Embryonic facial prominence (tissue), 1 donor: ENCODE data around the gene C1QTNF12.

Experiments used
- DNase-seq: peaks from one replicate; pipeline ENCODE4 v3.0.0-alpha.2; 2016; ENCODE audit errors: extremely low spot score

The C1QTNF12 gene

DNA sequence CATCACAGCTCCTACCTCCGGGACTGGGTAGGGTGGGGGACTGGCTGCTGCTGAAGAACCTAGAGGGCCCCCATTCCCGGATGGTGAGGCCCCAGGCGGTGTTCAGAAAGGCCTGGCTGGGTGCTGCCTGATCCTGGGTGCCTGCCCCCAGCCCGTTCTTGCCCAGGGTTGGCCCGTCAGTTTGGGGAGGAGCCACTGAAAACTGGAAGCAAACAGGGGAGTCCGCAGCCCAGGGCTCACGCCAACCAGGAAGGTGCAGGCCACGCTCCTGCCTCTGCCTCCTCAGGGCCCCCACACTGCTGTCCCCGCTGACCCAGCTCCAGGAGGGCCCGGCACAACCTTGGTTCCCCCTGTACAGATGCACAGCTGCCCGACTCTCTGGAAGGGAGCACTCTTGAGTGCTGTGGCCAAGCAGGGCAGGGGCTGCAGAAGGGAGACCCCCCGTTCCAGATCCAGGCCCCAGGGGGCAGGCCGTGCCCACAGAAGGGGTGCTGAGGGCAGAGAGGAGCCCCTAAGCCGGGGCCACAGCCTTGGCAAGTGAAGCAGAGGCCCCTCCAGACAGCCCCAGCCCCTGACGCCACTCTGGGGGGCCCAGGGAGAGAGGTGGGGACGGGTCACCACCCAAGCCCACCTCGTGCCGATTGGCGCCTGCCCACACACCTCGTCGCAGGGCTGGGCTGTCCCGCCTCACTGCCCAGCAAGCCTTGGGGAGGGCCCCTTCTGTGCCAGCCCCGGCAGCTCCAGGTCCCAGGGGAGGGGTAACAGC lies 5.5 kb downstream of the C1QTNF12 start:
- DNase-seq: no peak

DNA sequence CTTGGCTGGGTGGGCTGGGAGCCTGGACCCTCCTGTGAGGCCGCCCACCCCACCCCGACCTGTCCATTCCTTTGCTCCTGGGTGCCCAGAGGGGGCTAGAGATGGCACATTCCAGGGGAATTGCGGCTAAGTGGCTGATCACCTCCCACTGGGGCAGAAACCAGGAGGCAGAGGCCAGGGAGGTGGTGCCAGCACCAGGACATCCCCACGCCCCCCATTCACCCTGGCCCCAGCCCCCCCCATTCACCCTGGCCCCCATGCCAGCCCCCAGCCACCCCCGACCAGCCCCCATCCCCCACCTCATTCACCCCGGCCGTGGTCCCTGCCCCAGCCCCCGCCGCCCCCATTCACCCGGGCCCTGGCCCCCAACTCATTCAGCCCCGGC lies 6.2 kb downstream of the C1QTNF12 start:
- no peak for DNase-seq

DNA sequence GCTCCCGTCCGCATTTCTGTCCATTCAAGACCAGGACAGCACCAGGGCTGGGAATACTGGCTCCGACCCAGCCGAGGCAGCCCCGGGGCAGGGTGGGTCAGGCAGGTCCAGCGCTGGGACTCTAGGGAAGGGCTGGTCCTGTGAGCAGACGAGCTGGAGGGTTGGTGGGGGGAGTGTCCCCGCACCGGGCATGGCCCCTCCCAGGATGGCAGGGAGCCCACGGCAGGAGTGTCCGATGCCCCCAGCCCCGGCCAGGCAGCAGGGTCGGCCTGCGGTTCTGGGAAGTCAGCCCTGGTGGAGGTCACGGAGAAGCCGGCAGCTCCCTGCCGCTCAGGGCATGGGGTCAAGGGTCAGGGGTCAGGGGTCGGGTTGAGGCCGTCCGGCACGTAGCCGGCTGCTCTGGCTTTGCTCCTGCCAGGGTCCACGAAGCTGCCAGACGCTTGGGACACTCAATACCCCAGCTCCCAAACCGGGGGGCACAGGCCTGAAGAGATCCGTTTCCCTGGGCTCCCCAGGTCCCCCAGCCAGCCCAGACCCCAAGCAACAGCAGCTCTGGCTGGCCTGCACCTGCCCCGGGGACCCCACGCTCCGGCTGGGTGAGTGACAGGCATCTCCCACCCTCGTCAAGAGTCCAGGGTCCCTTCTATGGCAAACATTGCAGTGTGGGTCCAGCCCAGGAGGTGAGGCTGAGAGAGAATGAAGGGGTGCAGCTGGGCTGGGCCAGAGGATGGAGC lies 6.7 kb downstream of the C1QTNF12 start:
- DNase-seq: no peak

DNA sequence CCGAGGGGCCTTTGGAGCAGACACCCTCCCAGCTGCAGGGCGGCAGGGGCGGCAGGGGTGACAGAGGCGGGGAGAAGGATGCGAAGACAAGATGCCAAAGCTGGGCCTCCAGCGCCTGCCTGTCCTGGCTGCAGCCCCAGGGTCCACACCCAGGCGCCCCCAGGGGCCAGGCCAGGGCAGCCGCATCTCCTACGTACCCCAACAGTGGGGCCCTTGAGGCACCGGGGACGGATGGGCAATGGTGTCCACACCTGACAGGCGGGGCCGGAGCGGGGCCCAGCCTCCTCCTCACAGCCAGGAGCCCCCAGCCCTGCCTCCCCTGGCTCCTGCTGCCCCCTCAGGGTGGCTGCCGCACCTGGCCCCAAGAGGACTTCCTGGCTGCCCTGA lies 7.3 kb downstream of the C1QTNF12 start:
- DNase-seq: no peak

DNA sequence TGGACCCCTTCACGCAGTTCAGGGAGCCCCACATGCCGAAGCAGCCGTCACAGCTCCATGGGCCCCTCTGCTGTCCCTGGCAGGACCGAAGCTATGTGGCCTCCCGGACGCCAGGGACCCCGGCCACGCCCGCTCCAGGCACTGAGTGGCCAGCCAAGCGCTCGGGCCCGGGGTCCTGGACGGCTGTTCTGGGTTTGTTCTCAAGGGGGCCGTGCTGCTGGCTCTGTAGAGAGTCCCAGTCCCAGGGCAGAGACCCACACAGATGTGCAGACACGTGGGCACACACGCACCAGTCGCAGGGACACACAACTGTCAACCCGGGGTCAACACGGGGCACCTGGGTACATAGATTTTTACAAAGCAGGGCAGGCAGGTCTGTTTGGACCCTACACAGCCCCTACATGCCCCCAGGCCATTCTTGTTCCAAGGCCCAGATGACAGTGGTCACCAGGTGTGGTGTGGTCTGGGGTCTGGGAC lies 7.8 kb downstream of the C1QTNF12 start:
- no peak for DNase-seq

DNA sequence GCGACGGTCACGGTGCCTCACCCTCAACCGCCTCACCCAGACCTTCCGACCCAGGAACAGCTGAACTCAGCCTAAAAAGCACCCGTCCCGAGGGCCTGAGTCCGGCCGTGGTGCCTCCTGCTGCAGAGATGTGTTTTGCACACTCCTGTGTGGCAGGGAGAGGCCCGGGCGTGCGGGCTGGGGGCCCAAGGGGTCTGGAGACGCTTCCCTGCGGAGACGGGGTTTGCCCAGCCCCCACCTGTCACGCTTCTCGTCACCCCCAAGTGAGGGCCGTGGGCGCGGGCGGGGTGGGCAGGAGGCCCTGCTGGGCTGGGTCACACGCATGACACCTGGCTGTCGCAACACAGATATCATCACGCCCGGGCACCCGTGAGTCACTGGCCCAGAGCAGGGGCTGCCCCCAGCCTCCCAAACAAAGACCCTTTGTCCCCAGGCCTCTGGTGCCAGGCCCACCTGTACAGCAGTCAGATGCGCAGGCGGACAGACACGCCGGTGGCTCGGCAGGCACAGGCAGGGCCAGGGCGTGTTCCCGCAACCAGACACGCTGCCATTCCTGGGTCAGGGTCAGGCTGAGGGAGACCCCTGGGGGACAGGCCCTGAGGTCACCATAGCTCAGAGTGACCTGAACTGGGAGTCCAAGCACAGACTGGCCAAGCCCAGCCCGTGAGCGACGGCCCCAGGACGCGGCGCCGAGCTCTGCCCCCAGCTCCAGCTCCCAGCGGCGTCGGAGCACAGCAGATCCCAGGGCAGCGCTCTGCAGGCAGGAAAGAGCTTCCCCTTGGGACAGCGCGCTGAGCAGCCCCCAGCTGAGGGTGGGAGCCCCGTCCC lies 8.4 kb downstream of the C1QTNF12 start:
- no peak for DNase-seq

DNA sequence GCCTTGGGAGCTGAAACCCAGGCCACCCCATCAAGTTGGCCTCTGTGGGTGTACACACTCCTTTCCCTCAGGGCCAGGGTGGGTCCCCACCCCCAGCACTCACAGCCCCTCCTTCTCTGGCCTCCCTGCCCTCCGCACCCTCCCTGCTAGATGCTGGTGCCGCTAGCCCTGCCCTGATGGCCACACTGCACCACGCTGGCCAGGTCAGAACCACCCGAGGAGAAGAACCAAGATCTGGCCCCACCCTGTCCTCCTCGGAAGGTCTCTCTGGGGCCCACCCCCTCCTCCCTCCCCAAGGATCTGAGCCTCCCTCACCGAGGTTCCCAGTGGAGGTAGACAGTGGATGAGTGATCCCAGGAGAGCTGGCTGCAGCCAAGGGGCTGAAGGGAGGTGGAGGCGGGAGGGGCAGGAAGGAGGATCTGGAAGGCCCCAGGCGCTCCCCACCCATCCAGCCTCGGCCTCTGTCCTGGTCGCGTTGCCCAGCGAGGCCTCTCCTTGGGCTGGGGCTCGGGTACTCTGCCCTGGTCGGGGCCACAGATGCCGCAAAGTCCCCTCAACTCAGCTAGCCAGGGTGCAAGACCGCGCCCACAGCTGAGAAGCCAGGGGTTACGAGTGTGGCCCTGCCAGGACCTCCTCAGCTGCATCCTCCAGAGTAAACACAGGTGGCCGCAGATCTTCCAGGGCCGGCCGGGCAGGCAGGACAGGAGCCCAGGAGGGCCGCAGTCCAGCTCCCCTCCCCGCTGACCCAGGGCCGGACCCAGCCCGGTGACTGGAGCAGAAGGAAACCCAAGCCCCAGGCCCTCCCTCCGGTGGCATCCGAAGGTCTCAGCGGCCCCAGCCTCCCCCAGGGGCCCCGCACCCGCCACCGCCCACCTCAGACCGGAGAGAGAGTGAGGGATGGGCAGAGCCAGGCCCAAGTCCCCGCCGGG lies 9.3 kb downstream of the C1QTNF12 start:
- DNase-seq: no peak

DNA sequence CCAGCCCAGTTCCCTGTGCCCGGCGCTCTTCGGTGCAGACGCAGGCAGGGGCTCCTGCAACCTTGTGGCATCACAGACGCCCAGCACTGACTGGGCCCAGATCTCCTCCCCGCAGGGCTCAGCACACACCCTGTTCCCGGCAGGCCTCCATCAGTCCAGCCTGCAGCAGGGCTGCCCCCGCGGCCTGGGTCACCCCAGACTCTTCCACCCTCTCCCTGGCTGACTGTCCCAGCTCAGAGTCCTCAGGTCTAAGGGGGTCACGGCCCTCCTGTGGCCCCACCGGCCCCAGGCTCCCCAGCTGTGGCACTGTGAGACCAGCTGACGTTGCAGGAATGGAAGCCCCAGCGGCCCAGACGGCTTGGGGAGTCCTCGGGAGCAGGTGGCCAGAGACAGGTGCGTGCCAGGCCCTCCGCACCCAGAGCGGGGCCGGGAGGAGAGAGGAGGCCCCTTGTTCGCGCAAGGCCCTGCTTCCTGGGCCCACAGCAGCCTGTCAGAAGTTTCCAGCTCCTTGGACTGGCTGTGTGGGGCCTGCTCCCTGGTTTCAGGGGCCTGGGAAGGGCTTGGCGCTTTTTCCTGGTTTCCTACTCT lies 10.3 kb downstream of the C1QTNF12 start:
- DNase-seq: no peak

DNA sequence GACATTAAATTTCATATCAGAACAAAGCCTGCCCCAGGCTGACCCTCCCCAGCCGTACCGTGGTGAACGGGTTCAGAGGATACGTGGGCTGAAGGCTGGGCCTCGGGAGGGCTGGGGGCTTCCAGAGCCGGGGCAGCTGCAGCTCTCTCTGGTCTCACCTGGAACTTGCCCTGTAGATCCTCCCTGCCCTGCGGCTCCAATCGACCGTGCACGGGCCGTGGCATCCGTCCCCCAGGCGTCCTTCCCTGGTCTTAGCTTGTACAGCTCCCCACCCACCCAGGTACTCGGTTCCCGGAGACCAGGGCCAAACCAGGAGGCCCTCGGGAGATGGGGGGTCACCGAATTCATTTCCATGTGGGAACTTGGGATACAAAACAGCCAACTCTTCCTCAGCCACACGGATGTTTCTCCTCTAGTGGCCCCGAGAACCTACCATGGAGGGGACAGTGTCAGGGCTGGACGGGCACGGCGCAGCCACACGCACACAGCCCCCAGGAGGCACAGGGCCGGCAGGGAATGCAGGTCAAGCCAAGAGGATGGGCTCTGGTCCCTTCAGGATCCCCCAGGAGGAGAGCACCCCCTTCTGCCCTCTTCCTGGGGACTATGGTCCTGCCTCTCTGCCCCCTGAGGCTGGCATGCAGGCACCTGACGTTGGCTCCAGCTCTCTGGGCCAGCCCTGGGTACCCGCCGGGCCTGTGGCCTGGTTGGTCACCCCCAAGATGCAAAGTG lies 11.3 kb downstream of the C1QTNF12 start:
- DNase-seq: no peak

DNA sequence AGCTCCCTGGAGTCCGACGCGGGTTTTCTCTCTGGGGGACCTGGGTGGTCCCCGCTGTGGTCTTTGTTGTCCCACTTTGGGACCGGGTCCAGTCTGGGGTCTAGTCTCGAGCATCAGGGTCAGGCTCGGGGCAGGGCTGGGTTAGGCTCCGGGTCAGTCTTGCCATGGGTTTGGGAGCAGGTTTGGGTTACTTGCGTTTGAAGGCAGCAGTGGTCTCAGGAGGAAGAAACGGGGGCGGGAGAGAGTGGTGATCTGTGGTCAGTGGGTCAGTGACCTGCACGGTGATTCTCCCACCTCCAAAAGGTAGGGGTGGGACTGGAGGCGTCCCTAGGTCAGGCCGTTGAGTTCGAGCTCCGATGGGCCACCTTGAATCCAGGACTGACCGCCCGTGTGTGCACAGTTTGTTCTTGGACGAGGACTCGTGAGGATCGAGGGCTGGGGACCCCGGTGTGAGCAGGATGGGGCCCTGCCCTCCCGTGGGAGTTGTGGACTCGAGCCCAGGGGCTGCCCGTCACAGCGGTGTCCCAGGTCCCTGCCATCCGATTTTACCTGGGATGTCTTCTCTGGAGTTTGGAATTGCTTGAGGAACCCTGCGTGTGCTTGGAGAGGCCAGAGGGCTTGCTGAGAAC lies 12.2 kb downstream of the C1QTNF12 start:
- no peak for DNase-seq

DNA sequence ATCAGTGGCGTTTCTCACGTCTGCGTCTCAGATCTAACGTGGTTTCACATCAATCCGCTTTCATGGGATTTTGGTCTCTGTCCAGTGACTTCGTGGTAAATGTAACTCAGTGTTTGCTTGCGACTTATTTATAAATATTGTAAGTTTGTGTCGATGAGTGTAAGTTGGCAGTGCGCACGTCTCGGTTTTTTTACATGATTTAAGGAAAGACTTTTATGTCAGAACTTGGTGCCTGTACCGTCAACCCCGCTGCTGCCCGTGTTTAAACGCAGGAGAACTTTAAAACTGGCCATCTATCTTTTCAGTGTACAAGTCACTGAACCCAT lies 13.0 kb downstream of the C1QTNF12 start:
- DNase-seq: no peak

DNA sequence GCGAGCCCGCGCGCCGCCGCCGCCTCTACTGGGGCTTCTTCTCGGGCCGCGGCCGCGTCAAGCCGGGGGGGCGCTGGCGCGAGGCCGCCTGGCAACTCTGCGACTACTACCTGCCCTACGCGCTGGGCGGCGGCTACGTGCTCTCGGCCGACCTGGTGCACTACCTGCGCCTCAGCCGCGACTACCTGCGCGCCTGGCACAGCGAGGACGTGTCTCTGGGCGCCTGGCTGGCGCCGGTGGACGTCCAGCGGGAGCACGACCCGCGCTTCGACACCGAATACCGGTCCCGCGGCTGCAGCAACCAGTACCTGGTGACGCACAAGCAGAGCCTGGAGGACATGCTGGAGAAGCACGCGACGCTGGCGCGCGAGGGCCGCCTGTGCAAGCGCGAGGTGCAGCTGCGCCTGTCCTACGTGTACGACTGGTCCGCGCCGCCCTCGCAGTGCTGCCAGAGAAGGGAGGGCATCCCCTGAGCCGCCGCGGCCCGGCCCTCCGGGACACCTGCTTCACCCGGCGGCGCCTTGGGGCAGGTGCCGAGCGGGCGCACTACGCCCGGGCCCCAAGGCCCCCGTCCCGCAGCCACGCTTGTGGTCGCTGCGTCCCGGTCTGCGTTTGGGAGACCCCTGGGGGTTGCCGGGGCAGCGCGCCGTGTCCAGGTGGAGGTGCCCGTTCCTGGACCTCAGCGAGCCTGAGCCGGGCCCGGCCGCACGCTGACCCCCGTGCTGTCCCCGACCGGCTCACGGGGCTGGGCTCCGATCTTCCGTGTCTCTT lies 13.5 kb downstream of the C1QTNF12 start:
- no peak for DNase-seq

DNA sequence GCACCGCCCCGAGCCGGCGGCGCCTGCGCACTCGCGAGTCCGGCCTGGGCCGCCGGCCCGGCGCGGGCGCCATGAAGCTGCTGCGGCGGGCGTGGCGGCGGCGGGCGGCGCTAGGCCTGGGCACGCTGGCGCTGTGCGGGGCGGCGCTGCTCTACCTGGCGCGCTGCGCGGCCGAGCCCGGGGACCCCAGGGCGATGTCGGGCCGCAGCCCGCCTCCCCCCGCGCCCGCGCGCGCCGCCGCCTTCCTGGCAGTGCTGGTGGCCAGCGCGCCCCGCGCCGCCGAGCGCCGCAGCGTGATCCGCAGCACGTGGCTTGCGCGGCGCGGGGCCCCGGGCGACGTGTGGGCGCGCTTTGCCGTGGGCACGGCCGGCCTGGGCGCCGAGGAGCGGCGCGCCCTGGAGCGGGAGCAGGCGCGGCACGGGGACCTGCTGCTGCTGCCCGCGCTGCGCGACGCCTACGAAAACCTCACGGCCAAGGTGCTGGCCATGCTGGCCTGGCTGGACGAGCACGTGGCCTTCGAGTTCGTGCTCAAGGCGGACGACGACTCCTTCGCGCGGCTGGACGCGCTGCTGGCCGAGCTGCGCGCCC lies 14.2 kb downstream of the C1QTNF12 start, which contains the start of gene B3GALT6:
TSS of gene B3GALT6 (plus strand) at position 30 of the 588 bp plus-strand sequence. CDS start at position 72, 42 bp downstream.
- DNase-seq: no peak

DNA sequence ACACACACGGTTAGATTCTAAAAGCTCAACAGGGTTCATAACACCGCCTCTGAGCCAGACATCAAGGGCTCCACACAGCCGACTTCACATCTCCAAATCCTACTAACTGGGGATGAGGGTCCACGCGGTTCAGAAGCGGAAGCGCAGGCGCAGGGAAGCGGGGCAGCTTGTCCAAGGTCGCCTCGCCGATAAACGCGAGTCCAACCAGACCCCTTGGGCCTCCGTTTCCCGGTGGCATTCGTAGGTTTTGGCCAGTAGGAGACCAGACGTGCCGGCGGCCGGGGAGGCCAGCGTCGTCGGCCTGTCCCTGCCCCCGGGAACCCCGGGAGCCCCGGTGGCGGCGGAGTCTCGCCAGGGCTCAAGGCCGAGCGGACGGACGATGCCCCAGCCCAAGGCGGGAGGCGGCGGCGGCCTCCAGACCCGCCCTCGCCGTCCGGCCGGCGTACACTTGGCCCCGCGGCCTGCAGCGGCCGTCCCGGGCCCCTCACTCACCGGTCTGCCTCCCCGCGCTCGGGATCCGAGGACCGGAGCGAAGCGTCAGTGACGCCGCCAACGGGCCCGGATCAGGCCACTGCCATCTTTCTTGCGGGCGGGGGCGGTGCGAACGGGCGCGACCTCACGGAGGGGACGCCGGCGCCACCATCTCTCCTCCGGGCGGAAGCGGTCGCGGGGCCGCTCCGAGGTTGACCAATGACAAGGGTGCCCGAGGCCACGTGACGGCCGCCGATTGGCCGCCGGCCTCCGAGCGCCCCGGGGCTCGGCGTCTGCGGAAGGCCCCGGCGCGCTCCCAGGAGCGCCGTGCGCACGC lies 14.9 kb downstream of the C1QTNF12 start, which contains the start of gene SDF4:
TSS of gene SDF4 (minus strand) at position 602 of the 808 bp plus-strand sequence. CDS start 3,229 bp downstream, outside the sequence.
- peak; percentile 95 for DNase-seq

DNA sequence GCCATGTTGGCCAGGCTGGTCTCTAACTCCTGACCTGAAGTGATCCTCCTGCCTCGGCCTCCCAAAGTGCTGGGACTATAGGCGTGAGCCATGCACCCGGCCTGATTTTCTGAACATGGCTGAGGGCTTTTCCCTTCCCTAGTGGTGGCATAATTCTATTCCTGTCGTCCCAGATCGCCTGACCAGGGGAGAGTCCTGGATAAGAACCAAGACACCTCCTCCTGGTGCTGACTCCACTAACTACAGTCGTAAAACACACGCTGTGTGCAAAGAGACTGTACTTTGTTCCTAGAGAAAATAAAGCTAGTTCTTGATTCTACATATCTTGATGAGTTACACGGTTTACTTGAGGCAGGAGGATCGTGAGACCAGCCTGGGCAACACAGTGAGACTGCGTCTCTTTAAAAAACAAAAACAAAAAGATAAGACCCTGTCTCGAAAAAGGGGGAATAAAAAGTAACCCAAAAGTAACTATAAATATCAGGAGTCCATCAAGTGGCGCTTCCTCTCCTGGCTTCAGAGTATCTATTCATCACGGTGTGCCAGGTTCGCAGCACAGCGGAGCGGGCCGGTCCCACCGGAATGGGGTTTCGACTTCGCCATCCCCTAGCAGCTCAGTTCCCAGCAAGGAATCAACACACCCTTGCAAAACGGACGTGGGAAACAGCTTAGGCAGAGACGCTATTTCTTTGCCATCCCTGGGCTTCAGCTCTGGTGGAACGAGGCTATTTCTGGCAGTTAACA lies 15.7 kb downstream of the C1QTNF12 start:
- DNase-seq: no peak

DNA sequence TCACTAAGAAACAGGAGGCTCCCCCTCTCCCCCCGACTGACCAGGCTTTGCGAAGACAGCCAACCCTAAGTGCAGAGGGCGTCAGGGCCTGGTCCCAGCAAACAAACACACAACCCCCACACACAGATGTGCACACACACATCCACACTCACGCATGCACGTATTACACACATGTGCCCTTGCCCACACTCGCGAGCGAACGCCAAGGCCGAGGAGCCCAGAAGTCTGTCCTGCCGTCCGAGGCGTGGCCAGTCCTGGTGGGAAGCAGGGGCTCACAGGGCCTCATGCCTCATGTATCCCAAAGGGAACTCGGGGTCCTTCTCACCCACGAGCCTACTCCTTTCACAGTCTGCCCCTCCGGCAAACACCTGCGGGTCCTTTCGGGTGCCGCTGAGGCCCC lies 16.8 kb downstream of the C1QTNF12 start:
- no peak for DNase-seq
